ENCODE measurements around the gene SLC7A4. TPM values are rescaled to one million over a fixed set of nuclear protein-coding genes. Genes with fewer than 3 reads are reported as not detected.
"Not testable (repeated sequence)": the region's sequence is repeated elsewhere in the genome, so short reads cannot be mapped to it uniquely, and the experiment has no call there.

The SLC7A4 gene
- total RNA-seq, 4 donors from 2014 or later = 2.2 to 13.0 (median 5.8) TPM

DNA sequence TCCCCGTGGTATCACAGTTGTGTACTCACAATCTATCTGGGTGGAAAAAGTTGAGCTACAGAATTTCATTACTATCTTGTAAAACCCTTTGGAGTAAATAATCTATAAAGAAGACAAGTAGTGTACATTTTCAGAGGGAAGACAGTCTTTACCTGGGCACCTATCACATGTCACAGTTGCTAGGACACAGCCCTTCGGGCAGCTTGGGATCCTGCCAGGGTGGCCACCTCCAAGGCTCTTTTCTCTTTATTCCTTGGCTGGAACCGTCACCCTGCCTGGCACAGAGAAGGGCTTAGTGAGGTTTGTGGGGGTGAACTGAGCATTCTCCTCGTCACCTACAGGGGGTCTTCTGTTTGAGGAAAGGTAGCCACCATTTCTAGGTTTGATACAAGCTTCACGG is 37.0 kb upstream of the SLC7A4 start:
- DNase-seq (ENCODE audit: low spot score) (no peak), ATAC-seq (ENCODE audit: low FRiP score) (no peak)
- TF ChIP-seq, protein P1, sequence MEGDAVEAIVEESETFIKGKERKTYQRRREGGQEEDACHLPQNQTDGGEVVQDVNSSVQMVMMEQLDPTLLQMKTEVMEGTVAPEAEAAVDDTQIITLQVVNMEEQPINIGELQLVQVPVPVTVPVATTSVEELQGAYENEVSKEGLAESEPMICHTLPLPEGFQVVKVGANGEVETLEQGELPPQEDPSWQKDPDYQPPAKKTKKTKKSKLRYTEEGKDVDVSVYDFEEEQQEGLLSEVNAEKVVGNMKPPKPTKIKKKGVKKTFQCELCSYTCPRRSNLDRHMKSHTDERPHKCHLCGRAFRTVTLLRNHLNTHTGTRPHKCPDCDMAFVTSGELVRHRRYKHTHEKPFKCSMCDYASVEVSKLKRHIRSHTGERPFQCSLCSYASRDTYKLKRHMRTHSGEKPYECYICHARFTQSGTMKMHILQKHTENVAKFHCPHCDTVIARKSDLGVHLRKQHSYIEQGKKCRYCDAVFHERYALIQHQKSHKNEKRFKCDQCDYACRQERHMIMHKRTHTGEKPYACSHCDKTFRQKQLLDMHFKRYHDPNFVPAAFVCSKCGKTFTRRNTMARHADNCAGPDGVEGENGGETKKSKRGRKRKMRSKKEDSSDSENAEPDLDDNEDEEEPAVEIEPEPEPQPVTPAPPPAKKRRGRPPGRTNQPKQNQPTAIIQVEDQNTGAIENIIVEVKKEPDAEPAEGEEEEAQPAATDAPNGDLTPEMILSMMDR (IDR thresholded peaks at IDR 0.05) = no peak

DNA sequence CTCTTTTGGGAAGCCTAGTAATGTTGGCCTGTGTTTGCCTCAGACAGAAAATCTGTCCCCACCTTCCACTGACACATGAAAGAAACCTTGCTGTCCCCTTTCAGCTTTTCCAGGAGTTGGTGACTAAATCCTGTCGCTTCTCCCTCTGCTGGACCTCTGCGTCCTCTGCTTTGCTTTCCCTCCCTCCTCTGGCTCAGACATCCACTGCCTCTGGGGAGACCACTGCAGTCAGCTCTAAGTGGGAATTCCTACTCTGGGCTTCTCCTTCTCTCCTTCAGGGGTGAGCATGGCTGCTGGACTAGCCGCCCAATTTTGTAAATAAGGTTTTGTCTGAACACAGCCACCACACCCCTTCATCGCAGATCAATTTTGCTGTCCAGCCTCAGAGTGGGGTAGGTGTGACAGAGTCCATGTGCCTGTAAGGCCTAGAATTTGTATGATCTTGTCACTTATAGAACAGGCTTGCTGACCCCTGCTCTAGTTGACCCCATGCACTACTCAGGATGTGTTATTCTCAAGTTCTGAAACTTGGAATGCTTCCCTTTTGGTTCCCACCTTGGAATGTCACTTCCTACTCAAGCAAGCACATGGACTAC is 36.4 kb upstream of the SLC7A4 start:
- ATAC-seq (ENCODE audit: low FRiP score) (no peak), DNase-seq (ENCODE audit: low spot score) (no peak)
- TF ChIP-seq, protein P1 (IDR thresholded peaks at IDR 0.05) = no peak

DNA sequence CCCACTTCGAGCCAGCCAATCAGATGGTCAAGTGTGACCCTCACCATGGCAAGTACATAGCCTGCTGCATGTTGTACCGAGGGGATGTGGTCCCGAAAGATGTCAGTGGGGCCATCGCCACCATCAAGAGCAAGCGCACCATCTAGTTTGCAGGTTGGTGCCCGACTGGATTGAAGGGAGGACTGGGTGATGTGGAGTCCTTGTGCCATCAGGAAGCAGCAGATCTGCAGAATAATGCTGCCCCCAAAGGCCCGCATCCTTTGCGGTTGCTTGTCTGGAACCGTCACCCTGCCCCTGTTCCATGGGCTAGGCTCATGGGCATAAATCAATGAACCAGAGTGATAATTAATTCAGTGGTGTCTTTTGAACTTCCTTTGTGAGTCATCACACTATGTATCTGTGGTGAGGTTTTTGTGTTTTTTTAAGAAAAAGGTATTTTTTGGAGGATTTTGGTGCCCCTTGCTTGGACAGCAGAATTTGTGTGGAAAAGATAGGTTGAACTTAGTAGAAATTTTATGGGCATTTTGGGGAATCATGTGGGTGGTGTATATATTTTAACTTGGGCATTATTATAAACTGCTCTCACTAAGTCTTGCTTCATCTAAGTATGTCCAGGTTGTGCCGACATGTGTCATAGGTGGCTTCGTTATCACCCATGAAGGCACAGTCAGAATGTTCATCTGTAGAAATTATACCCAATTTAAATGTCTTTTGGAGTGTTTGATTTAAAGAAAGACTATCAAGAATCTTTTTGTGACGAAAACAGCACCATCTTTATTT is 35.7 kb upstream of the SLC7A4 start:
- DNase-seq (ENCODE audit: low spot score) (no peak), ATAC-seq (ENCODE audit: low FRiP score) (no peak)
- TF ChIP-seq, protein P1 (IDR thresholded peaks at IDR 0.05) = no peak

DNA sequence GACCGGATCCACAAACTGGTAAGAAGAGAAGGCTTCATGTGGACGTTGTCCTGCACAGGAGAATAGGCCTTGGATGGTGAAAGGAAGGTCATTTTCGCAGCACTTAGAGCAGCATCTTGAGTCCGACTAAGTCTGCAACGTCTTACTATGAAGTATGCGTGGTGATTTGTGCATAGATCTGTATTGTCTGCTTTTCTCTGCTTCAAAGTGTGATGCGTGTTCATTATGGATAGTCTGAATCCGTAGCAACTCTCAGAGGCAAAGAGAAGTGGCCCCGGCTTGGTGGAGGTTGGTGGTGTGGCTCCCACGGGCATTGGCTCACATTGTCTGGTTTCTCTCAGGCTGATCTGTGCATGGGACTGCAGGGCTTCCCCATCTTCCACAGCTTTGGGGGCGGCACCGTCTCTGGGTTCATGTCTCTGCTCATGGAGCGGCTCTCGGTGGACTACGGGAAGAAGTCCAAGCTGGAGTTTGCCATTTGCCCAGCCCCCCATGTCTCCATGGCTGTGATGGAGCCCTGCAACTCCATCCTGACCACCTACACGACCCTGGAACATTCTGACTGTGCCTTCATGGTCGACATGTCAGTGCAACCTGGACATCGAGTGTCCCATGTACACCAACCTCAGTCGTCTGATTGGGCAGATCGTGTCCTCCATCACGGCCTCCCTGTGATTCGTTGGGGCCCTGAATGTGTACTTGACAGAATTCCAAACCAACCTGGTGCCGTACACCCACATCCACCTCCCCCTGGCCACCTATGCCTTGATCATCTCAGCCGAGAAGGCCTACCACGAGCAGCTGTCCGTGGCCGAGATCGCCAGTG is 34.9 kb upstream of the SLC7A4 start:
- no peak for ATAC-seq (ENCODE audit: low FRiP score)
- TF ChIP-seq, protein P1 (IDR thresholded peaks at IDR 0.05) = no peak
- DNase-seq (ENCODE audit: low spot score) = peak; percentile 12

DNA sequence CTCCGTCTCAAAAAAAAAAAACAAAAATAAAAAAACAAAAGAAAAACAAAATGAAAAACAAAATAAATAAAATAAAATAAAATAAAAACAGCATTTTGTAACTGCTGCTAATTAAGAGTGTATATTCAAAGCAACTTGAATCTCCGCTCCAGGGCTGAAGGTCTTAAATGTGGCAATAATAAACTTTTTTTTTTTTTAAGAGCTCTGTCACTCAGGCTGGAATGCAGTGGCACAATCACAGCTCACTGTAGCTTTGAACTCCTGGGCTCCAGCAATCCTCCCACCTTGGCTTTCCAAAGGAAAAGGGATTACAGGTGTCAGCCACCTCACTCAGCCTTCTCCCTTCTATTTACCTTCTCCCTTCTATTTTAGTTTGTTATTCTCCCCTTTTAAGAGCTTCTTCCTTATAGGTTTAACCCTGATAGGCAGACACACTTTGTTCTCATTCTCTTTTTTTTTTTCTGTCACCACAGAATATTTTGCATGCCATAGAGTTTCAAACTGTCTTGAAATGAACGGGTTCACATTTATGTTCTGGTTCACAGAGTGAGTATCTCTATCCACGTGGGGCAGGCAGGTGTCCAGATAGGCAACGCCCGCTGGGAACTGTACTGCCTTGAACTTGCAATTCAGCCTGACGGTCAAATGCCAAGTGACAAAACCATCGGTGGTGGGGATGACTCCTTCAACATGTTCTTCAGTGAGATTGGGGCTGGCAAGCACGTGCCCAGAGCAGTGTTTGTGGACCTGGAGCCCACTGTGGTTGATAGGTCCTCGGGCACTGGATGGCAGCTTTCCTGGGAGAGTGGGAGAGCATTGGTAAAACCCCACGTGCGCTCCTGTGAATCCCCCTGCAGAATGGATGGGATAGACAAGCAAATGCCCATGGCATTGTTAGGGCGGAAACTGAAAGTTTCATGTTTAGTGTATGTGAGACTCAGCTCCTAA is 32.8 kb upstream of the SLC7A4 start:
- no peak for ATAC-seq (ENCODE audit: low FRiP score)
- DNase-seq (ENCODE audit: low spot score) = peak; percentile 16
- TF ChIP-seq, protein P1 (IDR thresholded peaks at IDR 0.05) = no peak

DNA sequence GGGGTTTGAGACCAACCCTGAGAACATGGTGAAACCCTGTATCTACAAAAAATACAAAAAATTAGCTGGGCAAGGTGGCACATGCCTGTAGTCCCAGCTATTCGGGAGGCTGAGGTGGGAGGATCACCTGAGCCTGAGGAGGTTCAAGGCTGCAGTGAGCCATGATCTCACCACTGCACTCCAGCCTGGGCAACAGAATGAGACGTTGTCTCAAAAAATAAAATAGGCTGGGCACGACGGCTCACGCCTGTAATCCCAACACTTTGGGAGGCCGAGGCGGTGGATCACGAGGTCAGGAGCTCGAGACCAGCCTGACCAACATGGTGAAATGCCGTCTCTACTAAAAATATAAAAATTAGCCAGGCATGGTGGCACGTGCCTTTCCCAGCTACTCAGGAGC is 32.1 kb upstream of the SLC7A4 start:
- DNase-seq (ENCODE audit: low spot score); ATAC-seq (ENCODE audit: low FRiP score): not testable (repeated sequence)

DNA sequence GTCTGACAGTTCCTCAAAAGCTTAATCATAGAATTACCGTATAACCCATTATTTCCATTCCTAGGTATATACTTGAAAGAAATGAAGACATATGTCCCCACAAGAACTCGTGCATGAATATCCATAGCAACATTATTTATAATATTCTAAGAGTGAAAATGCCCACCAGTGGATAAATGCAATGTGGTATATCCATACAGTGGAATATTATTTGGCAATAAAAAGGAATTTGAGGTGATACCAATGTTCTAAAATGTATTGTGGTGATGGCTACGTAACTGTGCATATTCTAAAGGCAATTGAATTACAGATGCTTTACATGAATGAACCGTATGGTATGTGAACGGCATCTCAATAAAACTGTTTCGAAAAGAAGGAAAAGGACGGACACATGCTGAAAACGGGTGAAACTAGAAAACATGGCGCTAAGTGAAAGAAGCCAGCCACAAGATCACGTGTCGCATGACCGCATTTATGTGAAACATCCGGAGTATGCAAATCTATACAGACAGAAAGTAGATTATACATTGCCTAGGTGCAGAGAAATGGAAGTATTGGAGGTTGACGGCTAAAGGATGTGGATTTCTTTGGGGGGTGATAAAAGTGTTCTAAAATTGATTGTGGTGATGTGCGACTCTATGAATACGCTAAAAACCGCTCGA is 29.4 kb upstream of the SLC7A4 start:
- not testable (repeated sequence) for DNase-seq (ENCODE audit: low spot score); ATAC-seq (ENCODE audit: low FRiP score)

DNA sequence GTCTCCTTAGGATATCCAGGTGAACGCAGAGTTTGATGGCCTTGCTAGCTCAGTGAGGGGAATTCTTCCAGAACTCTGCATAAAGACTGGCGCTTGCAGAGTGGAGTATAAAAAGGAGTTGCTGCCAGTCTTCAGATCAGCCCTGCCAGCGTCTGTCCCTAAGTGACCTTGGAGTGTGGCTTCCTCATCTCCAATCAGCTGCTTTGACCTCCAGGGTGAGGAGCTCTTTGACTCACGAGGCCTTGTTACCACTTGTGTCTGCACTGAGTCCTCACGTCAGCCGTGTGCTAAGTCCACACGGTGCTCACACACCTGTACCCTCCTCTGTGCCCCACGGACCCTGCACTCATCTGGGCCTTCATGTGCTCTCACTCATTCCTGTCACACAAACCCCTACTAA is 28.0 kb upstream of the SLC7A4 start:
- DNase-seq (ENCODE audit: low spot score); ATAC-seq (ENCODE audit: low FRiP score): not testable (repeated sequence)

All from omental fat pad (tissue), 4 donors.